HG03045 (cell line): ENCODE data around the gene MYL6.
"Not testable (repeated sequence)": the region's sequence is repeated elsewhere in the genome, so short reads cannot be mapped to it uniquely, and the experiment has no call there.

Experiments
- ATAC-seq: cut with Tn5 transposase; IDR thresholded peaks from one replicate; pipeline ENCODE4 v1.9.1; 2021; ENCODE audit warnings: mild to moderate bottlenecking, moderate library complexity; ENCODE audit not compliant: unreplicated experiment

MYL6 gene

GRCh38 chr12:56158029-56158925 is at the start of gene MYL6:
Gene MYL6 (plus strand): TSS chr12:56158359. CDS start chr12:56158402, 43 bp downstream.
- peak; percentile 81 for ATAC-seq

GRCh38 chr12:56110571-56110970 is 47.6 kb upstream of the MYL6 start:
- ATAC-seq = no peak

GRCh38 chr12:56114084-56114483 is 44.1 kb upstream of the MYL6 start:
- ATAC-seq = no peak

- ATAC-seq = no peak
Measured at GRCh38 chr12:56115329-56115728, 42.8 kb upstream of the MYL6 start.

GRCh38 chr12:56116267-56117081 is 41.7 kb upstream of the MYL6 start, which contains the start of gene RPL41:
Gene RPL41 (plus strand): TSS chr12:56116633.
- peak; percentile 38 for ATAC-seq

GRCh38 chr12:56117082-56117706 is 41.0 kb upstream of the MYL6 start:
- not testable (repeated sequence) for ATAC-seq

GRCh38 chr12:56117778-56118687 is 40.1 kb upstream of the MYL6 start, which contains the start of gene ZC3H10:
Gene ZC3H10 (plus strand): TSS chr12:56118266. CDS start chr12:56120563, 2,297 bp downstream.
- peak; percentile 83 for ATAC-seq

GRCh38 chr12:56118688-56119357 is 39.3 kb upstream of the MYL6 start:
- ATAC-seq = peak; percentile 1

GRCh38 chr12:56119361-56119796 is 38.8 kb upstream of the MYL6 start:
- no peak for ATAC-seq

- no peak for ATAC-seq
Measured at GRCh38 chr12:56120158-56120846, 37.9 kb upstream of the MYL6 start.

- ATAC-seq = no peak
Measured at GRCh38 chr12:56121204-56121870, 36.8 kb upstream of the MYL6 start.

GRCh38 chr12:56122637-56123036 is 35.5 kb upstream of the MYL6 start:
- no peak for ATAC-seq

GRCh38 chr12:56124133-56124532 is 34.0 kb upstream of the MYL6 start:
- no peak for ATAC-seq

- no peak for ATAC-seq
Measured at GRCh38 chr12:56126732-56127239, 31.4 kb upstream of the MYL6 start.

- ATAC-seq = no peak
Measured at GRCh38 chr12:56127485-56127887, 30.7 kb upstream of the MYL6 start.

- ATAC-seq = peak; percentile 91
Measured at GRCh38 chr12:56127888-56128669, 30.1 kb upstream of the MYL6 start, which contains the start of gene ESYT1. Gene ESYT1 (plus strand): TSS chr12:56128267. CDS start chr12:56128320, 53 bp downstream.

GRCh38 chr12:56128670-56129205 is 29.4 kb upstream of the MYL6 start:
- no peak for ATAC-seq
